ENCODE data around the gene HOXD1.

The HOXD1 gene

DNA sequence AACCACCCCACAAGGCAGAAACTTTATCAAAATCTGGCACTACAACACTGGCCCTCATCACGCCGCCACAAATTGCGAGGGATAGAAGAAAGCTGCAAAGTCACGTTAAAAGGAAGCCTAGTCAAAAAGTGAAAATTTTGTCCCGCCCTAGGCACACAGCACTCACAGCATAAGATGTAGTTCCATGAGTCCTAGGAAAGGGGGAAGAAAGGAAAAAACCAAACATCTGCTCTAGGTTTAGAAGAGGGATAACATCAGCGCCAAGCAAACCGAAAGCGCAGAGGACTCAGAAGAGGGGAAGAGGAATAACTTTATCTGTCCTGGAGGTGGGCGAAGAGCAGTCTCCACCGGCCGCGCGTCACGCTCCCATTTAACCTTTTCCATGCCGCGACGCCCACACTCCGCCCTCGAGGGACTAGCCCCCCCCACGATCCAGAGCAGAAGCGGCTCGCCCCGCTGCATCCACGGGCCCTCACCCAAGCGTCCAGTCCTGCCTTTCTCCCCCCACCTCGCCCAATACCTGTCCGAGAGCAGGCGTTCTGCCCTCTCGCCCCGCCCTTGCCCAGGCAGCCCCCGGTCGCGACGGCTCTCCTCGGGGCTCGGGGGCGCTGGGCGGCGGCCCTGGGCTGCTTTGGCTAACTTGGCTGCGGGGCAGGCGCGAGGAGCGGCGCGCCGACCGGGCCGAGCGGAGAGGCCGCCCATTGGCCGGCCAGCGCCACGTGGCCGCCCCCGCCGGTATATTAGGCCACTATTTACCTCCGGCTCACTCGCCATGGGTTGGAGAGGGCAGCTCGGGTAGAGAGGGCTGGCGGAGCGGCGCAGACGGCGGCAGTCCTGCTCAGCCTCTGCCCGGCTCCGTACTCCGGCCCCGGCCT is at the start of gene HOXD1:
Gene HOXD1 (plus strand): TSS at position 770 of the 875 bp plus-strand sequence. CDS start 134 bp downstream, outside the sequence.
- Mint-ChIP-seq H3K27me3 (peaks cover 96% of the 10 kb centered on the region), H3K27ac (peak within 1 kb of the TSS in 1 of 2 donors; percentile 45), H3K4me1 (peaks cover 28% of the 10 kb centered on the region), H3K4me3 (peak within 1 kb of the TSS; percentile 82 to 86), H3K9me3 (no peaks in the 10 kb centered on the region)
- DNase-seq: no peak
- ATAC-seq: peak; percentile 67

DNA sequence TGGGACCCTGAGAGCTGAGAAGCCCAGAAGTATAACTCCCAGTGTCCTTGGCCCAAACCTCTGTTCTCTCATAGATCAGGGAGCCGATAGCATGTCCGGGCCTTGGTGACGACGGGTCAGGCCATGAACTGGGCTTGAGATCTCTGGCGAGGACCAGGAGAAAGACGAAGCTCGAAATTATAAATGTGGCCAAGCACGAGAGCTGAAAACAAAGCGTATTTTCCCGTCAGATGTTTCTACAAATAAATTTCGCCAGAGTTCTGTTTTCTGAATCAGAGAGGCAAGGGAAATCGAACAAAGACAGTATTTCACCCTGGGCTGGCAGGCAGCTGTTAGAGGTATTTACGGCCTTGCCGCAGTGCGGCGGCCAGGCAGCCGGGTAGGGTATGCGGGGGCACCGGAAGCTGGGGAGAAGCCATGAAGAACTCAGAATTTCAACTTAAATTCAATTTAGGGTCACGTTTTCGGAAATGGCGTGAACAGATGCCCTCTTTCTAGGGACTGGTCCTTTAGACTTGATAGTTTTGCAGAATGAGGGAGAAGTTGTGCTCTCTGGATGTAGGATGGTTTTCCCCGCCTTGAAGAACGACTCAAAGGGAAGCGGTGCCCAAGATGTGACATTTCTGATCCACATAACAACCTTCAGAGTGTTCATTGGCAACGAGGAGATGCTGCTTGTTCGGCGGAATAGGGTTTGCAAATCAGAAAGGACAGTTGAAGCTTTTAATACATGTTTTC is 49.4 kb upstream of the HOXD1 start:
- ATAC-seq: no peak
- peak overlapping the region in 1 of 2 donors; percentile 27 for H3K27ac Mint-ChIP-seq

DNA sequence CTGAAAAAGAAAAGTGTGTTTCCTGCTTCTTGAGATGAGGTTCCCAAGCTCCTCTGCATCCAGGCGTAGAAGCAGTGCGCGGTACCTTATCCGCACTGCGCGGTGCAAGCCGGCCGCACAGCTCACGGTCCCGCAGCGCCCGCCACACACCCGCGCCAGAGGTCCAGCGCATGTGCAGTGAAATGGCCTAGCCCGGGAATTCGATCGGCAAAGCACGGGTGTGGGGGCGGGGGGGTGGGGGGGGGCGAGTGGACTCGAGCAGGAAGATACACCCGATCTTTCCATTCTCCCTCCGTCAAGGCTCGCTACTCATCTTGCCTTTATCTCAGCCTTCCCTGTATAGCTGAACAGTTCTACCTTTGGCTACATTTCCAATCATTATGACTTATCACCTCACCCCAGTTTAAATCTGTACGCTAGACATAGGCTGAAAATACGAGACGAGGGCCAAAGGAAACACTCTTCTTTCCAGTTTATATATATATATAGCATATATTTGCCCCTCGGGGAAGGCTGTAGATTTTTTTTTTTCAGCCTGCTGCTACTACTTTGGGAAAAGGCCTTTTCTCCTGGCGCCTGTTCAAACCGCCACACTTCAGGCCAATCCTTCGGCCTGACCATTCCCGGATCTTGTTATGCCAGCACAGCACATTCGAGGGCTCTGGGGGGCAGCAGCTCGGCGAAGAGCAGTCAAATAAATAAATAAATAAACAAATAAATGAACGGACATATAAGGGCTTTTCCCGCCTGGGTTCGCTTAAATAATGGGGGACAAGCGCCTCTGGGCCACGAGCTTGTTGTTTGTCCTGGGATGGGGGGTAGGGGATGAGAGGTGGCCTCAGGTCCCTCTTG is 48.6 kb upstream of the HOXD1 start:
- H3K27me3 Mint-ChIP-seq: peaks cover 100% of the 10 kb centered on the region
- ATAC-seq (no peak), DNase-seq (no peak)
- H3K4me1 Mint-ChIP-seq: peaks cover 32% of the 10 kb centered on the region
- peaks cover 0 to 6% of the 10 kb centered on the region in 2 donors for H3K9me3 Mint-ChIP-seq
- no peak overlapping the region for H3K27ac Mint-ChIP-seq
- peak overlapping the region; percentile 64 to 67 for H3K4me3 Mint-ChIP-seq

More for the DNA sequence above, 49.4 kb upstream of the HOXD1 start:
- peaks cover 32% of the 10 kb centered on the region for H3K4me1 Mint-ChIP-seq
- peak overlapping the region; percentile 46 to 67 for H3K4me3 Mint-ChIP-seq
- DNase-seq: no peak
- H3K9me3 Mint-ChIP-seq: peaks cover 0 to 6% of the 10 kb centered on the region in 2 donors
- H3K27me3 Mint-ChIP-seq: peaks cover 100% of the 10 kb centered on the region

DNA sequence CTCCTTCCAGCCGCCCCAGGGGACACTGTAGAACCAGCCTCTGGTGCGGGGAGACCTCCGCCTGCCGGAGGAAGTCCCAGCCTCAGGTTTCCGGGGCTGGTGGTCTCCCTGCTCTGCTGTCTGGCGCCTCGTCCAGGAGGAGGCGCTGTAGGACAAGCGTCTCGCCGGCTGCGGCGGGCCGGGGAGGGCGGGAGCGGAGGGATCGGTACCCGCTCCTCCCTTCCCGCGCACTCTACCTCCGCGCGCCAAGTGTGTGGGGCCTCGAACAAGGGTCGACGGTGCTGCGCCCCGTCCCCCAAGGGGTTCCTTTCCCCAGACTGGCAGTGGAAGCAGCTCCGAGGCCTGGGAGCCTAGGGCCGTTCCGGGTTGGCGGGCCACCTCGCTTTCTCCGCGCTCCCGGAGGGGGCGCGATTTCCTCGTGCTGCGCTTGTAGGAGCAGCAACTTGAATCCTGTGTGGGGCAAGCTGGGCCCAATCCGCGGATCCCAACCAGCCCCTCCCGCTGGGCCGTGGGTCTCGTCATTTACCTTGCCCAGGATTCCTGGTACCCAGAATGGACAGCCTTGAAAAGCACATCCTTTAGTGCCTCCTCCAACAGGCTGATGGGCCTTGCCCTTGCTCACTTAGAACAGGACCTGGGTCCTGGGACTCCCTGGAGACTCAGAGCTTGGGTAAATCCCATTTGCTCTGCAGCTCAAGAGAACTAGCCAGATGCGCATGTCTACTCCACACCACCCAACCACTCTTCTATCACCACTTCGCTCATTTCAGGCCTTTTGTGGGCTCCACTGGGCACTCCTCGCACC is 47.8 kb upstream of the HOXD1 start:
- Mint-ChIP-seq H3K4me3 (peak overlapping the region; percentile 64 to 67), H3K27ac (no peak overlapping the region), H3K4me1 (peaks cover 25% of the 10 kb centered on the region), H3K27me3 (peaks cover 100% of the 10 kb centered on the region), H3K9me3 (peaks cover 0 to 6% of the 10 kb centered on the region in 2 donors)
- ATAC-seq (peak; percentile 90), DNase-seq (peak; percentile 82 to 83)

DNA sequence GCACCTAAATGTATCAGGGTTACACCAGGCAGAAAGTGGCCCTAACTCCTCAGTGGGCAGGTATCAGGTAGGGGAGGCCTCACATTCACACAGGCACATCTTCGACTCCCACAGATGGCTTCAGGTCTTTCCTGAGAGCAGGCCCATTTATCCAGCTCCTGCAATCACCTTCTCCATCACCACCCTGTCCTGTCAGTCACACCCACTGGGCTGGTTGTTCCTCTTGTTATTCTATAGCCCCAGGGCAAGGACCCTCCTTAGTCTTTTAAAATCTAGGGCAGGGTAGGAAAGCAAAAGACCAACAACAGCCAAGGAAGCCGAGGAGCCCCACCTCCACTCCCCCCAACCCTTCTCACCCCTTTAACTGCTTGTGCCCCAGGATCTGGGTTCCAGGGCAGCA is 46.2 kb upstream of the HOXD1 start:
- Mint-ChIP-seq H3K4me1 (peaks cover 20% of the 10 kb centered on the region), H3K27ac (no peak overlapping the region), H3K9me3 (peaks cover 0 to 6% of the 10 kb centered on the region in 2 donors), H3K4me3 (no peak overlapping the region), H3K27me3 (peaks cover 100% of the 10 kb centered on the region)
- ATAC-seq (no peak), DNase-seq (no peak)

DNA sequence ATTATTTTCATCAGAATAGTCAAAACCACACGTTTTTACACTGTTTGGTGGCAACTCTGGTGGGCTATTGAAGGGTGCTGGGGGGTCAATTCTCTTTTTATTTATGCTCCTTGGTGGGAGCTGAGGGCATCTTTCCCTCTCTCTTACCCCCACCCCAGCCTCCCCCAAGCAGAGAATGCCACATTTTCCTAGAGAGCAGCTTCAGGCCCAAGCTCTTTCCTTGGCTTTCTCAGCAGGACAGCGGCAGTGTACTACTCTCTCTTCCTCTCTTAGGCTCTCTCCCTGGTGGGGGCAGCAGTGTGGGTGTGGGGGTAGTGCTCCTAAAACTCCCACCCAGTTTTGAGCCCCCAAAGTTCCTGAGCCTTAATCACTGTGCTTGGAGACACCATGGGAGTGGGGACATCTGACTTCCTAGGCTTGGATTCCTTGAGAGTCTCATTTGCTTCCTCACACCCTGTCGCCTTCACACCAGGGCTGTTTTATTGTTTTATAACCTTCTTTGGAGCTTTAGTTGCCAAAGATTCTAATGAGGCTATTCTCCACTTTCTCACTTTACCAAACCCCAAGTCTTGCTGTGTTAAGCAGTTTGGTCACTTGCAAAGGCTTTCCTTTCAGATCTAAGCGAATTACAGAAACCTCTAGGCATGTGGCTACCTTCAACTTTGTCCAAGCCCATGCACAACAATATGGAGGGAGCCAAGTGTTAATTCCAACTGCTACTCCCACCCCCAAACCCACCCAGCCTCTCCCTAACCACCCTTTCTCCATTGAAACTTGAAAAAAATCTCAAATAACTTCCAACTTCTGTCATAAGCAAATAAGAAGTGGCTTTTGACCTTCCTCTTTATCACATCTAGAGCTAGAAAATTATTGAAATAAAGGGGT is 43.1 kb upstream of the HOXD1 start:
- Mint-ChIP-seq H3K27ac (no peak overlapping the region), H3K4me3 (no peak overlapping the region), H3K27me3 (peaks cover 100% of the 10 kb centered on the region), H3K9me3 (no peaks in the 10 kb centered on the region), H3K4me1 (peaks cover 12% of the 10 kb centered on the region)
- ATAC-seq: no peak
- DNase-seq: no peak

DNA sequence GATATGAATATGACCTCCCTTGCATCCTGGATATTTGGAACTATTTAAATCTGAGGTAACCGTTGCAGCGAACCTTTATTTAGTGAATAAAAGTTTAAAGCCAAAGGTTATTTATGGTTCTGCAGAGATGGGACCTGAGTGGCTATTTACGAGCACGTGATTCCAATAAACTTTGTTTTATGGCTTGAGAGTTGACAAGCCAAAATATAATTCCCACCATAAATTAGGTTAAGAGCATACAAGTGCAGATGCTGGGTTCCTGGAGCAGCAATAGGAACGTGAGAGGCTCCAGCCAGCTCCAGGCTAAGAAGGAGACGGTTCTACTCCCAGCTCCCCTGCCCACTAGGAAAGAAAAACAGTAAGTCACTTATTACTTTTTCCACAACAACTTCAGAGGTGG is 42.4 kb upstream of the HOXD1 start:
- H3K4me3 Mint-ChIP-seq: no peak overlapping the region
- peaks cover 100% of the 10 kb centered on the region for H3K27me3 Mint-ChIP-seq
- H3K9me3 Mint-ChIP-seq: no peaks in the 10 kb centered on the region
- ATAC-seq (no peak), DNase-seq (no peak)
- no peak overlapping the region for H3K27ac Mint-ChIP-seq
- H3K4me1 Mint-ChIP-seq: peaks cover 14% of the 10 kb centered on the region

DNA sequence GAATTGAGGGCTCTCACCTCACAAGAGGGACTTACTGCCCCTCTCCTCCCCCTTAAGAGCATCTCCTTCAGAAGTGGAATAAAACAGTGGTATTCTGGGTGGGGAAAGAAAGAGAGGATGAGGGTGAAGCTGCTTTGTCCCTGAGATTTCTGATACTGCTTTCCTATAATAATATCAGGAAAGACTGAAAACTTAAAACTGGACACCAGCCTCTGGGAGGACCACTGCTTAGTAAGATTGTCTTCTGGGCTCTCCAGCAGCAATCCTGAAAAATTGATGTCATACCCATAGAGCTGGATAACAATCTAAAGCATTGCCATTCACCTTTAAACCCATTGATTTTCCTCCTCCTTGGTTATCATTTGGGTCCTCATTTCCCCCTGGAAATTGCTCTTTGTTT is 41.8 kb upstream of the HOXD1 start:
- Mint-ChIP-seq H3K4me1 (peaks cover 14% of the 10 kb centered on the region), H3K27ac (no peak overlapping the region), H3K27me3 (peaks cover 100% of the 10 kb centered on the region)

DNA sequence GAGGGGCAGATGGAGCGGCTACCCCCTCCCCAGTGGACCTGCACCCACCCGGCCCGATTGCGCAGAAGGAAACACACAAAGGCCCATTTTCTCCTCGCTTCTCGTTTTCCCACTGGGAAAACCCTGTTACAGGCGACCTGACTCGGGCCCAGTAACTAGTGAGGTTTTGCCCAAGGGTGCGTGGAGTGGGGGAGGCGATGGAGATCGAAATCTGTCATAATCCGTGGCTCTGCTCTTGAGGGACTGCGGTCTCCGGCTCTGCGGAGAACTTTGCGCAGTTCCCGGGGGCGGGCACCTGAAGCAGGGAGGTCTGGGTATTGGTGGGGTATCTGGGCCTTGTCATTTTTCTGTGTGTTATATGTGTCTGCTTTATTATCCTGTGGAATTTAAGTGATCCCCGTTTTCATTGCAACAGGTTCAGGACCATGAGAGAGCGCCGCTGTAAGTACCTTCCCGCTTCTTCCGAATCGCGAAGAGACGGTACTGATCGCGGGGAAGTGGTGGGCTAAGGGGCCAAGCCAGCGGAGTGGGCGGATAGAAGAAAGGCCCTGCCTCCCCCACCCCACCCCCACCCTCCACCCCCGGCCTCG is 41.2 kb upstream of the HOXD1 start:
- no peak overlapping the region for H3K4me3 Mint-ChIP-seq
- H3K27ac Mint-ChIP-seq: no peak overlapping the region
- H3K4me1 Mint-ChIP-seq: peaks cover 14% of the 10 kb centered on the region
- ATAC-seq (no peak), DNase-seq (no peak)
- peaks cover 100% of the 10 kb centered on the region for H3K27me3 Mint-ChIP-seq
- no peaks in the 10 kb centered on the region for H3K9me3 Mint-ChIP-seq

More for the DNA sequence above, 41.8 kb upstream of the HOXD1 start:
- ATAC-seq (no peak), DNase-seq (no peak)
- Mint-ChIP-seq H3K9me3 (no peaks in the 10 kb centered on the region), H3K4me3 (no peak overlapping the region)

DNA sequence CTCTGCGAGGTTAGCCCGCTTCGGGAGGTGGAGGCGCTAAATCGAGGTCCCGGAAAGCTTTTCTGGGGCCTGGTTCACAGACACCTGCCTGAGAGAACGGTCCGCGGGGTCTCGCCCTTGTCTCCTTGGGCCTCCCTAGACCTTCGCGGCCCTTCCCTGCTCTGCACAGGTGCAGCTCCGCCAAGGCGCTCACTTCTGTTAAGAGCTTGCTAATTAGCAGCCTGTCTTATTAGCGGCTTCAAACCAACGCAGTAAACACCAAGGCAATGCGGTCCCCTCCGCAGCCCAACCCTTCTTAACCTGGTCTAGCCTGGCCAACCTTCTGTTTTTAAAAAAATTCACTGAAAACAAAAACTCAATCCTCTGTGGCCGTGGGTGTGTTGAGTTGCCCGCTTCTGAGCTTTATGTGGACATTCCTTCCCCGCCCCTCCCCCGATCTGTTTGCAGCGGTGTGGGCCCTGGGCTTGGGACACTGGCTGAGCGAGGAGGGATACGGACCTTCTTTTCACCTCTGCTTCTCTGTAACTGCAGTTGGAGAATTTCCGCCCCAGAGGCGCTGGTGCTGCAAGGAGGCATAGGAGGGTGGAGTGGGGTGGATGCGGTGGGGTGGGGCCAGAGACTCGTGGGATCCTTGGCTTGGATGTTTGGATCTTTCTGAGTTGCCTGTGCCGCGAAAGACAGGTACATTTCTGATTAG is 40.5 kb upstream of the HOXD1 start:
- Mint-ChIP-seq H3K4me1 (peaks cover 14% of the 10 kb centered on the region), H3K27me3 (peaks cover 100% of the 10 kb centered on the region), H3K27ac (no peak overlapping the region), H3K4me3 (no peak overlapping the region), H3K9me3 (no peaks in the 10 kb centered on the region)
- ATAC-seq: no peak
- DNase-seq: no peak

DNA sequence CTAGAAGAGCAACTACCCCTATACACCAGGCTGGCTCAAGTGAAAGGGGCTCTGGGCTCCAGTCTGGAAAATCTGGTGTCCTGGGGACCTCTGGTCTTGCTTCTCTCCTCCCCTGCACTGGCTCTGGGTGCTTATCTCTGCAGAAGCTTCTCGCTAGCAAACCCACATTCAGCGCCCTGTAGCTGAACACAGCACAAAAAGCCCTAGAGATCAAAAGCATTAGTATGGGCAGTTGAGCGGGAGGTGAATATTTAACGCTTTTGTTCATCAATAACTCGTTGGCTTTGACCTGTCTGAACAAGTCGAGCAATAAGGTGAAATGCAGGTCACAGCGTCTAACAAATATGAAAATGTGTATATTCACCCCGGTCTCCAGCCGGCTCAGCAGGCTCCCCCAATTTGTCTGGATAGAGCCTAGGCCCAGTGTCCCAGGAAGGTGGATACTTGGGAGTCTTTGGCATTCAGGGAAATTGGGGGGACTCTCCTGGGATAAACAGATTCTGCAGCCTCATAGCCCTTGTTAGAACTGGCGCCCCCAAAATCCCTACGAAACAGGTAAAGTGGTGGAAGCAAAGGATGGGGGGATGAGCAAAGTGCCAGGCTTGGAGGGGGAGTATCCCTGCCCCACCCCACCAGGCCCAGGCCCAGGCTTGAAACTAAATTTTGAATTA is 39.6 kb upstream of the HOXD1 start:
- peaks cover 14% of the 10 kb centered on the region for H3K4me1 Mint-ChIP-seq
- no peak overlapping the region for H3K27ac Mint-ChIP-seq
- peaks cover 99% of the 10 kb centered on the region for H3K27me3 Mint-ChIP-seq
- no peak for DNase-seq
- H3K9me3 Mint-ChIP-seq: no peaks in the 10 kb centered on the region
- no peak overlapping the region for H3K4me3 Mint-ChIP-seq
- ATAC-seq: no peak

DNA sequence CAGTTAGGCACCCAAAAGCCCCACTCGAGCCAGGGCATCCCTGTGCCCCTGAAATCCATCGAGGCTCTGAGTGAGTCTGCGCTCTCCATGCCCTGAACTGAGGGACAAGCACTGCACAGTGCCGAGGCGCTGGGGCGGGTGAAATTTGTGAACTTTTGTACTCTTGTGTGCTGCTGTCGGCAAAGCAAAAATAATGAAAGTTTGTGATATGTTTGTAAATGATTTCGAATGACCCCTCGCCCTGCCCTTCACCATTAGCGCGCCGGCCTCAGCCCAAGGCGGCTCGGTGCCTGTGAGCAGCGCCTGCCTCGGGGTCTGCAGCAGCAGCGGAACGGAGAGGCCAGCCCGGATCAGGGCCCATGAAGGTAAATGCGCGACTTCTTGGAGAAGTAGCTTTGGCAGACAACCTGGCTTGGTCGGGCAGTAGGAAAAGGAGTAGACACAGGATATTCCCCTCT is 39.0 kb upstream of the HOXD1 start:
- peaks cover 14% of the 10 kb centered on the region for H3K4me1 Mint-ChIP-seq
- H3K27ac Mint-ChIP-seq: no peak overlapping the region
- H3K9me3 Mint-ChIP-seq: no peaks in the 10 kb centered on the region
- peaks cover 99% of the 10 kb centered on the region for H3K27me3 Mint-ChIP-seq
- H3K4me3 Mint-ChIP-seq: no peak overlapping the region
- DNase-seq: no peak
- ATAC-seq: no peak

Measured in stimulated activated naive CD8-positive, alpha-beta T cell treated with anti-CD3 and anti-CD28 coated beads, Interleukin-15, amount 100 ng/mL, for 72 hours (primary cell).